Endothelial cell of umbilical vein (primary cell): ENCODE results near the gene DCP2. TPM values are rescaled to one million over a fixed set of nuclear protein-coding genes. Genes with fewer than 3 reads are reported as not detected.

Experiments
- BruUV-seq: library from RNA; stranded (reverse); fragments of 400-500 nt; replicated peaks from 2 replicates; lab custom pipeline; 2021; lab: Mats Ljungman, UMichigan
- CTCF ChIA-PET: fragments of 300-600, 350-600 bp; sonication (Branson Sonifier 250); formaldehyde crosslinking; loops from one replicate; lab custom pipeline; 2021; ENCODE audit warnings: antibody characterized with exemption, inconsistent platforms; lab: Charles Lee
- POLR2A ChIA-PET: fragments of 300-600, 350-600 bp; sonication (Branson Sonifier 250); formaldehyde crosslinking; loops from one replicate; lab custom pipeline; 2021; ENCODE audit warnings: antibody characterized with exemption, inconsistent platforms; lab: Charles Lee
- DNase-seq: peaks from one replicate; pipeline ENCODE4 v3.0.0-alpha.2; 2011; ENCODE audit warnings: low read depth, low spot score
- FAIRE-seq: peaks from 2 replicates; lab custom pipeline; 2011; peaks lifted over from hg19 to GRCh38; lab: Jason Lieb, UNC
- H2AFZ ChIP-seq: 2 replicates; pipeline ENCODE4 v1.6.0; 2012; ENCODE audit warnings: low read depth, low read length, control low read depth, inconsistent platforms
- H3K27ac ChIP-seq: 2 replicates; pipeline ENCODE4 v1.5.1; 2011; ENCODE audit warnings: low read depth, mild to moderate bottlenecking, control low read depth, low read length, moderate library complexity; ENCODE audit not compliant: insufficient read depth
- H3K27me3 ChIP-seq, 2 experiments: 2 replicates each; pipeline versions ENCODE4 v1.6.0 to v1.6.1; 2011; ENCODE audit warnings: low read length in 2 of 2, mixed read lengths in 1 of 2; ENCODE audit not compliant: control insufficient read depth in 2 of 2, insufficient read depth in 2 of 2
- H3K36me3 ChIP-seq, 2 experiments: 2 replicates in 1 of 2; 3 replicates in 1 of 2; pipeline ENCODE4 v1.5.1; 2011; ENCODE audit warnings: low read length in 2 of 2, mild to moderate bottlenecking in 1 of 2, moderate library complexity in 1 of 2; ENCODE audit not compliant: control insufficient read depth in 2 of 2, insufficient read depth in 2 of 2; ENCODE audit errors: extremely low read depth in 1 of 2
- H3K4me1 ChIP-seq: 3 replicates; pipeline ENCODE4 v1.5.1; 2011; ENCODE audit warnings: mild to moderate bottlenecking, low read length; ENCODE audit not compliant: control insufficient read depth, insufficient read depth; ENCODE audit errors: extremely low read depth
- H3K4me2 ChIP-seq: 2 replicates; pipeline ENCODE4 v1.6.1; 2011; ENCODE audit warnings: low read length, control low read depth, mixed read lengths; ENCODE audit not compliant: insufficient read depth
- H3K4me3 ChIP-seq, 3 experiments: fragments of 200-600 bp in 1 of 3; sonication (generic), shearing (Covaris generic) in 1 of 3; replicated peaks in 1 of 3; 2 replicates each; pipeline ENCODE4 v1.5.1; 2011 to 2016; ENCODE audit warnings: control low read depth in 3 of 3, low read length in 3 of 3, mild to moderate bottlenecking in 2 of 3, inconsistent platforms in 1 of 3, low read depth in 1 of 3, moderate library complexity in 1 of 3; ENCODE audit not compliant: insufficient read depth in 1 of 3
- H3K79me2 ChIP-seq: 2 replicates; pipeline ENCODE4 v1.6.0; 2012; ENCODE audit warnings: low read length, inconsistent platforms; ENCODE audit not compliant: control insufficient read depth, insufficient read depth
- H3K9ac ChIP-seq: replicated peaks from 2 replicates; pipeline ENCODE3; 2011; ENCODE audit warnings: low read length, control low read depth; ENCODE audit not compliant: insufficient read depth; ENCODE audit errors: extremely low read depth
- H3K9me1 ChIP-seq: replicated peaks from 3 replicates; pipeline ENCODE4 v1.6.0; 2011; ENCODE audit warnings: mild to moderate bottlenecking, low read length; ENCODE audit not compliant: control insufficient read depth, insufficient read depth; ENCODE audit errors: extremely low read depth
- H3K9me3 ChIP-seq: replicated peaks from 2 replicates; pipeline ENCODE4 v1.5.1; 2012; ENCODE audit warnings: low read length, inconsistent platforms; ENCODE audit not compliant: control insufficient read depth, insufficient read depth
- H4K20me1 ChIP-seq: replicated peaks from 2 replicates; pipeline ENCODE3; 2011; ENCODE audit warnings: mild to moderate bottlenecking, low read length; ENCODE audit not compliant: control insufficient read depth, insufficient read depth; ENCODE audit errors: extremely low read depth
- CTCF ChIP-seq, 2 donors: IDR thresholded peaks; 1 replicate in 1 of 2; 2 replicates in 1 of 2; pipeline ENCODE4 v1.5.1; 2011; ENCODE audit warnings: low read length in 2 of 2, mild to moderate bottlenecking in 2 of 2, moderate library complexity in 2 of 2, control low read depth in 1 of 2, inconsistent platforms in 1 of 2, low read depth in 1 of 2; ENCODE audit not compliant: insufficient read depth in 1 of 2; ENCODE audit errors: extremely low read depth in 1 of 2
- EZH2 ChIP-seq: IDR thresholded peaks from 2 replicates; pipeline ENCODE4 v1.6.1; 2012; ENCODE audit warnings: borderline replicate concordance, low read depth, mild to moderate bottlenecking, moderate library complexity, low read length, inconsistent platforms; ENCODE audit not compliant: severe bottlenecking
- FOS ChIP-seq: IDR thresholded peaks from 2 replicates; pipeline ENCODE4 v1.6.1; 2011; ENCODE audit warnings: mild to moderate bottlenecking, low read length, moderate library complexity, borderline replicate concordance; ENCODE audit not compliant: insufficient read depth
- GATA2 ChIP-seq: IDR thresholded peaks from 2 replicates; pipeline ENCODE4 v1.7.0; 2011; ENCODE audit warnings: low read depth, mild to moderate bottlenecking, moderate library complexity, mixed read lengths, low read length; ENCODE audit not compliant: insufficient read length, insufficient read depth
- JUN ChIP-seq: IDR thresholded peaks from 2 replicates; pipeline ENCODE4 v1.6.1; 2011; ENCODE audit warnings: borderline replicate concordance, low read depth; ENCODE audit not compliant: insufficient read length, insufficient read depth
- MYC ChIP-seq: IDR thresholded peaks from one replicate; pipeline ENCODE4 v1.6.1; 2011; ENCODE audit warnings: mild to moderate bottlenecking, low read depth, low read length
- POLR2A ChIP-seq: IDR thresholded peaks from 2 replicates; pipeline ENCODE4 v1.6.1; 2012; ENCODE audit warnings: low read depth, mild to moderate bottlenecking, control low read depth, low read length
- POLR2AphosphoS5 ChIP-seq: IDR thresholded peaks from 2 replicates; pipeline ENCODE4 v1.6.1; 2012; ENCODE audit warnings: low read depth, mild to moderate bottlenecking, control low read depth, low read length, moderate library complexity; ENCODE audit not compliant: insufficient read depth
- dilution Hi-C: fragments of 300-500 bp; cut with MboI; formaldehyde crosslinking; loops from one replicate; pipeline ENCODE4 v1.15.0; 2019; ENCODE audit warnings: low sequenced_read_pairs; ENCODE audit not compliant: extremely low pct_ligation_motif_present
- intact Hi-C: fragments of 100-400 bp; cut with micrococcal nuclease; formaldehyde crosslinking; loops from one replicate; pipeline ENCODE4 v1.10.0; 2022
- polyA plus RNA-seq, 4 experiments: library from polyadenylated mRNA; depleted of rRNA in 3 of 4; stranded (reverse) in 3 of 4; unstranded in 1 of 4; fragments of >200 nt; gene quantifications; 2 replicates each; pipeline versions ENCODE4 v1.2.1 to v1.2.3, GENCODE V29; 2011 to 2012; ENCODE audit warnings: missing spikeins in 1 of 4
- total RNA-seq: library from RNA; stranded (reverse); gene quantifications from 2 replicates; pipeline ENCODE4 v1.2.3, GENCODE V29; 2021
- TF ChIP-seq, protein P1 (sequence below): IDR thresholded peaks from 2 replicates; pipeline ENCODE4 v1.6.1; 2011; ENCODE audit not compliant: insufficient read depth, insufficient read length

Gene DCP2
- total and polyA plus RNA-seq, 2 donors (not counting 3 experiments of a cell fraction or from before 2014, with no cell fraction given), result 11.3 to 60.0 TPM

DNA sequence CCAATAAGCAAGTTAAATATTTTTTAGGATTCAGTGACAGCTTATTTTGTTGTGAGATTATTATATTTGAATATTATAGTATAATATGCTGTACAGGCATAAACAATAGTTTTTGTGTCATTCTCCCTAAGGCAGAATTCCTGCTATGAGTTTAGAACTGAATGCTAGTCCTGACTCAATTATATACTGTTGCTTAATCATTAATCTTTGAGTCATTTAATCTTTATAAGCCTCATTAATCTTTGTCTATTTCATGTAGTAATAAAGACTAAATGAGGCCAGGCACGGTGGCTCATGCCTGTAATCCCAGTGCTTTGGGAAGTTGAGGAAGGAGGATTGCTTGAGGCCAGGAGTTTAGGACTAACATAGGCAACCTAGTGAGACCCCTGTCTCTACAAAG, 3.6 kb upstream of the DCP2 start:
- Histone ChIP-seq H3K4me3 (no peak overlapping the region), H3K9me3 (no peaks in the 10 kb centered on the region), H3K9me1 (no peaks in the 10 kb centered on the region), H3K36me3 (no peaks in the 10 kb centered on the region), H3K4me2 (no peak overlapping the region), H2AFZ (no peak overlapping the region), H3K79me2 (peaks cover 14% of the 10 kb centered on the region), H3K9ac (no peak overlapping the region), H4K20me1 (no peaks in the 10 kb centered on the region), H3K4me1 (peaks cover 10% of the 10 kb centered on the region), H3K27ac (no peak overlapping the region), H3K27me3 (no peaks in the 10 kb centered on the region)
- FAIRE-seq (no peak), DNase-seq (no peak)
- no peak for TF ChIP-seq FOS
- no peak for TF ChIP-seq JUN
- no peak for TF ChIP-seq CTCF (IDR thresholded peaks at IDR 0.05; ENCODE audit: extremely low read depth in 1 of 2, insufficient read depth in 1 of 2, low read depth in 1 of 2, low read length in 2 of 2)
- TF ChIP-seq MYC, result no peak
- TF ChIP-seq, protein P1, sequence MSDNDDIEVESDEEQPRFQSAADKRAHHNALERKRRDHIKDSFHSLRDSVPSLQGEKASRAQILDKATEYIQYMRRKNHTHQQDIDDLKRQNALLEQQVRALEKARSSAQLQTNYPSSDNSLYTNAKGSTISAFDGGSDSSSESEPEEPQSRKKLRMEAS, result no peak
- TF ChIP-seq GATA2, result no peak
- no peak for TF ChIP-seq POLR2A
- TF ChIP-seq EZH2, result no peak
- TF ChIP-seq POLR2AphosphoS5, result no peak
- ChIA-PET POLR2A (no interaction called here), CTCF (interaction anchor here (1.0 kb wide), 1 partner anchor 52 kb away, joined by 3 read pairs; no protein-coding TSS in a partner anchor)
- dilution Hi-C loops (no loop called here), intact Hi-C loops (no loop called here)
- no TSS peak for BruUV-seq
